Loucy (cell line): ENCODE results near the gene RAD9A.
"Not testable (repeated sequence)": the region's sequence is repeated elsewhere in the genome, so short reads cannot be mapped to it uniquely, and the experiment has no call there.

Experiments used
- H2AFZ ChIP-seq: fragments of 200-600 bp; sonication (generic); 2 replicates; pipeline ENCODE4 v1.6.0; 2016; ENCODE audit warnings: antibody characterized with exemption, mild to moderate bottlenecking, low read length, moderate library complexity
- H3F3A ChIP-seq: fragments of 200-600 bp; 2 replicates; pipeline ENCODE4 v1.6.0; 2016; ENCODE audit warnings: antibody characterized with exemption, low read depth, mild to moderate bottlenecking
- H3K27me3 ChIP-seq: fragments of 200-600 bp; sonication (generic); 2 replicates; pipeline ENCODE4 v1.6.1; 2014; ENCODE audit warnings: low read length, mild to moderate bottlenecking; ENCODE audit not compliant: insufficient read depth, poor library complexity, severe bottlenecking
- H3K36me3 ChIP-seq: fragments of 200-600 bp; sonication (generic); 2 replicates; pipeline ENCODE4 v1.6.1; 2016; ENCODE audit warnings: low read length; ENCODE audit not compliant: insufficient read depth
- H3K4me1 ChIP-seq: fragments of 200-600 bp; sonication (generic); 2 replicates; pipeline ENCODE4 v1.5.1; 2014; ENCODE audit warnings: low read length, mild to moderate bottlenecking; ENCODE audit not compliant: insufficient read depth, poor library complexity, severe bottlenecking
- H3K4me2 ChIP-seq: fragments of 200-600 bp; sonication (generic); 2 replicates; pipeline ENCODE4 v1.6.0; 2014; ENCODE audit warnings: antibody characterized with exemption, low read length, low read depth, mild to moderate bottlenecking; ENCODE audit not compliant: poor library complexity, severe bottlenecking
- H3K4me3 ChIP-seq: fragments of 200-600 bp; sonication (generic); 2 replicates; pipeline ENCODE4 v1.5.1; 2014; ENCODE audit warnings: low read length, mild to moderate bottlenecking, mixed read lengths; ENCODE audit not compliant: poor library complexity, severe bottlenecking
- H3K79me2 ChIP-seq: fragments of 200-600 bp; sonication (generic); 2 replicates; pipeline ENCODE4 v1.6.1; 2014; ENCODE audit warnings: low read length; ENCODE audit not compliant: insufficient read depth
- H3K9ac ChIP-seq: fragments of 200-600 bp; sonication (generic); 2 replicates; pipeline ENCODE4 v1.6.0; 2014; ENCODE audit warnings: mild to moderate bottlenecking, low read depth, low read length, moderate library complexity; ENCODE audit not compliant: poor library complexity, severe bottlenecking
- H3K9me2 ChIP-seq: fragments of 200-600 bp; sonication (generic); replicated peaks from 2 replicates; pipeline ENCODE4 v1.6.1; 2016; ENCODE audit warnings: low read depth, low read length, mixed read lengths
- H3K9me3 ChIP-seq: fragments of 200-600 bp; sonication (generic); 2 replicates; pipeline ENCODE4 v1.6.1; 2014; ENCODE audit warnings: mild to moderate bottlenecking, antibody characterized with exemption, low read length, low read depth; ENCODE audit not compliant: insufficient read depth
- H4K20me1 ChIP-seq: fragments of 200-600 bp; sonication (generic); 2 replicates; pipeline ENCODE4 v1.6.0; 2014; ENCODE audit warnings: antibody characterized with exemption, low read length, mild to moderate bottlenecking; ENCODE audit not compliant: insufficient read depth, poor library complexity, severe bottlenecking
- CTCF ChIP-seq: fragments of 200-600 bp; sonication (generic); conservative IDR thresholded peaks from 2 replicates; pipeline ENCODE4 v1.5.1; 2014; ENCODE audit warnings: mild to moderate bottlenecking, antibody characterized with exemption, low read length
- EZH2phosphoT487 ChIP-seq: fragments of 200-600 bp; IDR thresholded peaks from 2 replicates; pipeline ENCODE4 v1.6.1; 2018; ENCODE audit warnings: antibody characterized with exemption, mild to moderate bottlenecking, moderate library complexity, borderline replicate concordance

Gene RAD9A

GRCh38 chr11:67423466-67423865 lies 31.7 kb downstream of the RAD9A start:
- H3K9ac ChIP-seq, result no peak overlapping the region
- H4K20me1 ChIP-seq, result no peaks in the 10 kb centered on the region
- peaks cover 4% of the 10 kb centered on the region; the same call in 1 of the 2 replicates for H3F3A ChIP-seq
- no peak overlapping the region for H3K4me3 ChIP-seq
- no peak overlapping the region for H3K4me2 ChIP-seq
- H3K4me1 ChIP-seq, result peaks cover 39% of the 10 kb centered on the region
- no peaks in the 10 kb centered on the region for H3K9me2 ChIP-seq
- TF ChIP-seq EZH2phosphoT487 (no peak), CTCF (no peak)
- no peaks in the 10 kb centered on the region for H3K9me3 ChIP-seq
- no peak overlapping the region for H2AFZ ChIP-seq
- no peaks in the 10 kb centered on the region for H3K36me3 ChIP-seq
- no peaks in the 10 kb centered on the region for H3K27me3 ChIP-seq
- H3K79me2 ChIP-seq, result peaks cover 21% of the 10 kb centered on the region; the same call in 1 of the 2 replicates

- no peaks in the 10 kb centered on the region for H4K20me1 ChIP-seq
- no peaks in the 10 kb centered on the region for H3K27me3 ChIP-seq
- H3K9me2 ChIP-seq, result no peaks in the 10 kb centered on the region
- H3F3A ChIP-seq, result peaks cover 4% of the 10 kb centered on the region; the same call in 1 of the 2 replicates
- H3K9ac ChIP-seq, result peak overlapping the region; percentile 31
- H3K4me2 ChIP-seq, result no peak overlapping the region
- no peaks in the 10 kb centered on the region for H3K9me3 ChIP-seq
- TF ChIP-seq CTCF, result no peak
- no peak for TF ChIP-seq EZH2phosphoT487
- H3K4me1 ChIP-seq, result peaks cover 38% of the 10 kb centered on the region
- H3K36me3 ChIP-seq, result no peaks in the 10 kb centered on the region
- no peak overlapping the region for H2AFZ ChIP-seq
- H3K79me2 ChIP-seq, result peaks cover 21% of the 10 kb centered on the region; the same call in 1 of the 2 replicates
- H3K4me3 ChIP-seq, result no peak overlapping the region
Measured at GRCh38 chr11:67423891-67424613, 32.3 kb downstream of the RAD9A start.

GRCh38 chr11:67427364-67427859 lies 35.6 kb downstream of the RAD9A start:
- peak overlapping the region; percentile 85 for H3K9ac ChIP-seq
- H3K4me2 ChIP-seq, result peak overlapping the region; percentile 78
- H4K20me1 ChIP-seq, result peaks cover 15% of the 10 kb centered on the region
- H3K4me1 ChIP-seq, result peaks cover 31% of the 10 kb centered on the region
- H2AFZ ChIP-seq, H3K9me3 ChIP-seq, H3F3A ChIP-seq, H3K9me2 ChIP-seq, H3K36me3 ChIP-seq, H3K27me3 ChIP-seq: not testable (repeated sequence)
- peak overlapping the region; percentile 79 for H3K4me3 ChIP-seq
- H3K79me2 ChIP-seq, result peaks cover 36% of the 10 kb centered on the region
